Mucosa of descending colon (tissue), 3 donors: ENCODE measurements around the gene VPS13D. TPM values are rescaled to one million over a fixed set of nuclear protein-coding genes. Genes with fewer than 3 reads are reported as not detected.

ENCODE experiments used
- ATAC-seq: fragments of 200-7000 bp; cut with Tn5 transposase; one replicate; pipeline ENCODE4 v1.9.1; 2020; ENCODE audit warnings: mild to moderate bottlenecking, moderate library complexity
- DNase-seq, 3 donors: peaks; one replicate each; pipeline ENCODE4 v3.0.0-alpha.2; 2020
- H3K36me3 ChIP-seq: fragments of 200-600 bp; one replicate; pipeline ENCODE4 v1.8.0; 2021; ENCODE audit warnings: low read depth, mild to moderate bottlenecking
- H3K4me1 ChIP-seq: fragments of 200-600 bp; one replicate; pipeline ENCODE4 v1.8.0; 2021; ENCODE audit warnings: low read depth, mild to moderate bottlenecking
- H3K4me3 ChIP-seq: fragments of 200-600 bp; one replicate; pipeline ENCODE4 v1.8.0; 2021; ENCODE audit warnings: mild to moderate bottlenecking
- H3K9me3 ChIP-seq: fragments of 200-600 bp; one replicate; pipeline ENCODE4 v1.8.0; 2021; ENCODE audit warnings: mild to moderate bottlenecking
- CTCF ChIP-seq: fragments of 200-600 bp; IDR thresholded peaks from one replicate; pipeline ENCODE4 v1.8.0; 2022; ENCODE audit warnings: antibody characterized with exemption, mild to moderate bottlenecking
- intact Hi-C, 2 donors: fragments of 100-400 bp; cut with DNase I in 1 of 2; cut with micrococcal nuclease in 1 of 2; formaldehyde crosslinking; loops; one replicate each; pipeline versions ENCODE4 v1.11.0 to v1.11.1; 2022; cut with DNase I, micrococcal nuclease
- total RNA-seq, 3 donors: library from RNA; stranded (reverse); fragmentation: NEBNext Ultra II Directional in 2 of 3; extraction: Animal tissue kit (Norgen Biotek cat#: 25700) in 2 of 3; gene quantifications; one replicate each; pipeline versions ENCODE4 v1.2.1 to v1.2.4, GENCODE V29; 2021 to 2023
- donor health status: DM: no; HTN: no; CAD: no; lungs with moderate emphysema.
- donor health status: DM: no; HTN: no; CAD: no.
- donor health status: DM: no; HTN: yes; CAD: no.

The VPS13D gene
- total RNA-seq, 3 donors from 2014 or later, result 70.1 to 96.6 (median 96.6) TPM

- H3K4me1 ChIP-seq, result peaks cover 8% of the 10 kb centered on the region
- H3K36me3 ChIP-seq, result no peaks in the 10 kb centered on the region
- TF ChIP-seq CTCF, result no peak
Observed at GRCh38 chr1:12446593-12446992, 216.8 kb downstream of the VPS13D start.

GRCh38 chr1:12447307-12447706, 217.5 kb downstream of the VPS13D start:
- Histone ChIP-seq H3K4me1 (peaks cover 8% of the 10 kb centered on the region), H3K9me3 (no peaks in the 10 kb centered on the region), H3K4me3 (no peak overlapping the region), H3K36me3 (no peaks in the 10 kb centered on the region)
- intact Hi-C loops, result no loop called here
- ATAC-seq (no peak), DNase-seq (no peak)
- TF ChIP-seq CTCF, result no peak

More at GRCh38 chr1:12446593-12446992, 216.8 kb downstream of the VPS13D start:
- intact Hi-C loops, result no loop called here
- no peak overlapping the region for H3K4me3 ChIP-seq
- no peak for DNase-seq
- no peak for ATAC-seq
- no peaks in the 10 kb centered on the region for H3K9me3 ChIP-seq

- H3K4me1 ChIP-seq, result peaks cover 8% of the 10 kb centered on the region
- H3K36me3 ChIP-seq, result no peaks in the 10 kb centered on the region
- intact Hi-C loops, result no loop called here
- DNase-seq, result no peak
- H3K9me3 ChIP-seq, result no peaks in the 10 kb centered on the region
- no peak for TF ChIP-seq CTCF
- H3K4me3 ChIP-seq, result no peak overlapping the region
- no peak for ATAC-seq
Observed at GRCh38 chr1:12447849-12448312, 218.1 kb downstream of the VPS13D start.

GRCh38 chr1:12448746-12449177, 218.9 kb downstream of the VPS13D start:
- DNase-seq (no peak), ATAC-seq (peak; percentile 50)
- intact Hi-C loops, result no loop called here
- no peak for TF ChIP-seq CTCF
- Histone ChIP-seq H3K4me1 (peaks cover 15% of the 10 kb centered on the region), H3K36me3 (no peaks in the 10 kb centered on the region), H3K9me3 (no peaks in the 10 kb centered on the region), H3K4me3 (no peak overlapping the region)

GRCh38 chr1:12450090-12450755, 220.4 kb downstream of the VPS13D start:
- no peaks in the 10 kb centered on the region for H3K9me3 ChIP-seq
- intact Hi-C loops, result no loop called here
- H3K4me3 ChIP-seq, result no peak overlapping the region
- H3K4me1 ChIP-seq, result peaks cover 19% of the 10 kb centered on the region
- no peak for TF ChIP-seq CTCF
- ATAC-seq, result no peak
- H3K36me3 ChIP-seq, result no peaks in the 10 kb centered on the region
- DNase-seq, result no peak
